Neuron (in vitro differentiated cells): ENCODE measurements around the gene HSH2D.
A peak's percentile ranks its signal among the peaks of the same experiment; 100 is the strongest.
"Not testable (repeated sequence)": the region's sequence is repeated elsewhere in the genome, so short reads cannot be mapped to it uniquely, and the experiment has no call there.

Experiments used
- H2AFZ ChIP-seq: one replicate; pipeline ENCODE4 v1.6.1; 2013; ENCODE audit warnings: low read depth, mild to moderate bottlenecking, inconsistent platforms, low read length, moderate library complexity
- H3K27me3 ChIP-seq: one replicate; pipeline ENCODE4 v1.6.1; 2013; ENCODE audit warnings: low read length; ENCODE audit not compliant: insufficient read depth
- H3K36me3 ChIP-seq: one replicate; pipeline ENCODE4 v1.6.1; 2013; ENCODE audit warnings: low read length; ENCODE audit not compliant: insufficient read depth
- H3K4me1 ChIP-seq: one replicate; pipeline ENCODE4 v1.6.1; 2013; ENCODE audit warnings: low read length; ENCODE audit not compliant: insufficient read depth
- H3K4me3 ChIP-seq: 2 replicates; pipeline ENCODE4 v1.5.1; 2013; ENCODE audit warnings: mild to moderate bottlenecking, low read length, moderate library complexity
- H3K9me3 ChIP-seq: one replicate; pipeline ENCODE4 v1.6.1; 2013; ENCODE audit warnings: low read length

The HSH2D gene

DNA sequence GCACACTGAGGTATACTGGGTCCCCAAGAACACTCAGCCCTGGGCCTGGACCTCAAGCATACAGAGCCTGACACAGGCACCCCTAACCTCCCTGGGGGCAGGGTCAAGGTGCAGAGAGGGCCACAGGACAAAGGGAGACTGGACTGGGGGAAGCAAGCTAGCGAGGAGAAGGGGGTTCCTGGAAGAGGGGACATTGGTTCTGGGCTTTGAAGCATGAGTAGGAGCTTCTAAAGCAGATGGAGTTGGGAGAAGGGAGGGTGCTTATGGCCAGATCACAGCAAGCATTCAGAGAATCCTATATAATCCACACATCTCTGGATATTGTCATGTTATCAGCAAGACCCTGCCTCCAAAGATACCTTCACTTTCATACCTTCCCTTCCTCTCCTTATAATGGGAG is 26.6 kb downstream of the HSH2D start:
- Histone ChIP-seq H2AFZ (no peak overlapping the region), H3K36me3 (no peaks in the 10 kb centered on the region), H3K9me3 (no peaks in the 10 kb centered on the region), H3K4me1 (no peaks in the 10 kb centered on the region), H3K4me3 (no peak overlapping the region), H3K27me3 (no peaks in the 10 kb centered on the region)

GRCh38 chr19:16175954-16176353 is 32.5 kb downstream of the HSH2D start:
- H3K9me3 ChIP-seq, result no peaks in the 10 kb centered on the region
- no peak overlapping the region for H3K4me3 ChIP-seq
- no peak overlapping the region for H2AFZ ChIP-seq
- no peaks in the 10 kb centered on the region for H3K4me1 ChIP-seq
- H3K36me3 ChIP-seq, result no peaks in the 10 kb centered on the region
- no peaks in the 10 kb centered on the region for H3K27me3 ChIP-seq

GRCh38 chr19:16178866-16179265 is 35.4 kb downstream of the HSH2D start:
- H3K36me3 ChIP-seq, H2AFZ ChIP-seq, H3K27me3 ChIP-seq, H3K4me1 ChIP-seq, H3K4me3 ChIP-seq, H3K9me3 ChIP-seq: not testable (repeated sequence)

DNA sequence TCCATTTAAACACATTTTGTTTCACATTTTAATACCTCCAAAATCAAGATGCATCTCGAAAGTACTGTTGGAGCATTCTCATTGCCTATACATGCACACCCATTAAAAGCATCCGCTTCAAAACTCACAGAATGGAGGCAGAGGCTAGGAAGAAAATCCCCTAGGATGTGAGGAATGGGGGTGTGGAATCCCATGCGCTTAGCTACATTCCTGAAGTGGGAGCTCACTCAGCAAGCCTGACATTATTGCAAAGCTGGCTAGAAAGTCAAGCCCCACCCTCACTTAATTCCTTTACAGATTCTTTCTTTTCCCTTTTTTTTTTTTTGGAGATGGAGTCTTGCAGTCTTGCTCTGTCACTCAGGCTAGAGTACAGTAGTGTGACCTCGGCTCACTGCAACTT is 37.1 kb downstream of the HSH2D start:
- no peaks in the 10 kb centered on the region for H3K36me3 ChIP-seq
- H2AFZ ChIP-seq, result no peak overlapping the region
- no peaks in the 10 kb centered on the region for H3K4me1 ChIP-seq
- H3K4me3 ChIP-seq, result no peak overlapping the region
- H3K9me3 ChIP-seq, result no peaks in the 10 kb centered on the region
- H3K27me3 ChIP-seq, result no peaks in the 10 kb centered on the region

- no peaks in the 10 kb centered on the region for H3K27me3 ChIP-seq
- peak overlapping the region; percentile 35 for H2AFZ ChIP-seq
- peaks cover 21% of the 10 kb centered on the region for H3K36me3 ChIP-seq
- peak overlapping the region; percentile 59 for H3K4me3 ChIP-seq
- H3K9me3 ChIP-seq, result no peaks in the 10 kb centered on the region
- peaks cover 7% of the 10 kb centered on the region for H3K4me1 ChIP-seq
Measured at GRCh38 chr19:16184665-16185122, 41.2 kb downstream of the HSH2D start.

DNA sequence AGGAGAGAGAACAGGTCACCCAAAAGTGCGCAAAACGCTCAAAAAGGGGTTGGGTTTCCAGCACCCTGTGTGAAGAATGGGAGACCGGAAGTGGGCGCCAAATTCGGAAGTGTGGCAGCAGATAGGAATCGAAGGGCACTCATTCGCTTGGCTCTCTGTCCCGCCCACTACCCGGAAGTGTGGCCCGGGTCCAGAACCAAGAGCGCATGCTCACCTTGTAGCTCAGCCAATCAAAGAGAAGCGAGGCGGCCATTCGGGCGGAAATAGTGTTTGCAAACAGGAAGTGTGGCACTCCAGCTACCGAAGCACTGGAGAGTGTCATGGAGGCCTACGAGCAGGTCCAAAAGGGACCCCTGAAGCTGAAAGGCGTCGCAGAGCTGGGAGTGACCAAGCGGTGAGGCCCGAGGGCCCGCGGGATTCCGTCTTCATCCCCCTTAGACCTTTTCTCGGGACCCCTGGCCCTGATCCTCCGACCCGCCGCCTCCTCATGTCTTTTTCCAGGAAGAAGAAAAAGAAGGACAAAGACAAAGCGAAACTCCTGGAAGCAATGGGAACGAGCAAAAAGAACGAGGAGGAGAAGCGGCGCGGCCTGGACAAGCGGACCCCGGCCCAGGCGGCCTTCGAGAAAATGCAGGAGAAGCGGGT is 41.8 kb downstream of the HSH2D start, which contains the start of gene FAM32A:
Gene FAM32A (plus strand): TSS at position 288 of the 645 bp plus-strand sequence. CDS start 33 bp downstream, at position 321.
- Histone ChIP-seq H3K4me3 (peak within 1 kb of the TSS; percentile 59), H3K36me3 (peaks cover 27% of the 10 kb centered on the region), H3K4me1 (peaks cover 7% of the 10 kb centered on the region), H3K9me3 (no peaks in the 10 kb centered on the region), H2AFZ (peak within 1 kb of the TSS; percentile 35), H3K27me3 (no peaks in the 10 kb centered on the region)

DNA sequence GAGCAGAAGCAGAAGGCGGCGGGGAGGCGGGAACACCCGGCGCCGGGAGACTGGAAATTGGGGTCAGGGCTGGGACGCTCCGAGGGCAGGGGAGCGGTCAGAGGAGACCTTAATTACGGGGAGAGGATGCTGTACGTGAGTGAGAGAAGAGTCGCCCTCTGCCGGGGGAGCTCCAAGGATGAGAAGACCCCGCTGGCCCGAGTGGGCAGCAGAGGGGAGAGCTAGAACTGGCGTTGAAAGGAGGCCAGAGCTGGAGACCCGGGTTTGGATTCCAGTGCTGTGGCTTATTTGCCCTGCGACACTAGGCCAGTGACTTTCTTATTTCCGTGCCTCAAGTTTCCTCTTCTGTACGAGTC is 42.3 kb downstream of the HSH2D start:
- H3K4me1 ChIP-seq, result peaks cover 7% of the 10 kb centered on the region
- H3K9me3 ChIP-seq, result no peaks in the 10 kb centered on the region
- H3K27me3 ChIP-seq, result no peaks in the 10 kb centered on the region
- peak overlapping the region; percentile 59 for H3K4me3 ChIP-seq
- H2AFZ ChIP-seq, result no peak overlapping the region
- peaks cover 32% of the 10 kb centered on the region for H3K36me3 ChIP-seq

DNA sequence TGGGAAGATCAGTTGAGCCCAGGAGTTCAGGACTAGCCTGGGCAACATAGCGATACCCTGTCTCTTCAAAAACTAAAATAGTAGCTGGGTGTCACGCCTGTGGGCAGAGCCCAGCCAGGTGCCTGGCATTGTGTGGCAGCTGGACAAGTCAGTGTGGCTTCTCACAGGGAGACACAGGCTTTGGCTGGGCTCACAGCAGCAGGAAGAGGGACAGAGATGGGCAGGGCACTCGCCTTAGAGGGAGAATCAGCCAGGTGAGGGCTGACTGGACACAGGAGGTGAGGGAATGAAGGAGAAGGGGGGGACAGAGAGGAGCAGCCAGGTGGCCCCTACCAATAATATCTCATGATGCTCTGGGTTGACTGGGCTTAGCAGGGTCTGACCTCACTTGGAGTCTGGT is 45.0 kb downstream of the HSH2D start:
- Histone ChIP-seq H3K4me3 (no peak overlapping the region), H3K27me3 (no peaks in the 10 kb centered on the region), H2AFZ (no peak overlapping the region), H3K4me1 (peaks cover 7% of the 10 kb centered on the region), H3K9me3 (no peaks in the 10 kb centered on the region), H3K36me3 (peaks cover 50% of the 10 kb centered on the region)

DNA sequence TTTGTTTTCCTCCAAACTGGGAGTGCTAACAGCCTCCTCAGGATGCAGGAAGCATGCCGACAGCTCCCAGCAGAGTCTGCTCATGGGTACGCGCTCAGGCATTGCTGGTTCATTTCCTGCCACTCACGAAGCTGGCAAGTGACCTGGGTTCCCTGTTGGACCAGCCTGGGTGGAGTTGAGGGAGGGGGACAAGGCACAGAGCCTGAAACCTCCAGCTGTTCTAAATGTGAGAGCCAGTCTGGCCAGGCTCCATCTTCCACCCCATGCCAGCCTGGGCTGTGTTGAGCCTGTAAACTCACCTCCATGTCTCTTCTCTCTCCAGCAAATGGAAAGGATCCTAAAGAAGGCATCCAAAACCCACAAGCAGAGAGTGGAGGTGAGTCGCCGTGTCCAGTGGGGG is 46.7 kb downstream of the HSH2D start:
- Histone ChIP-seq H2AFZ (no peak overlapping the region), H3K4me3 (no peak overlapping the region), H3K27me3 (no peaks in the 10 kb centered on the region), H3K9me3 (no peaks in the 10 kb centered on the region), H3K4me1 (peaks cover 7% of the 10 kb centered on the region), H3K36me3 (peaks cover 51% of the 10 kb centered on the region)

GRCh38 chr19:16190736-16191135 is 47.3 kb downstream of the HSH2D start:
- no peak overlapping the region for H2AFZ ChIP-seq
- H3K4me1 ChIP-seq, result peaks cover 7% of the 10 kb centered on the region
- no peaks in the 10 kb centered on the region for H3K9me3 ChIP-seq
- no peaks in the 10 kb centered on the region for H3K27me3 ChIP-seq
- H3K36me3 ChIP-seq, result peaks cover 51% of the 10 kb centered on the region
- no peak overlapping the region for H3K4me3 ChIP-seq

GRCh38 chr19:16191216-16191908 is 47.9 kb downstream of the HSH2D start:
- Histone ChIP-seq H3K27me3 (no peaks in the 10 kb centered on the region), H3K4me3 (no peak overlapping the region), H3K36me3 (peaks cover 51% of the 10 kb centered on the region), H3K4me1 (peaks cover 7% of the 10 kb centered on the region), H3K9me3 (no peaks in the 10 kb centered on the region), H2AFZ (no peak overlapping the region)

- Histone ChIP-seq H2AFZ (no peak overlapping the region), H3K4me1 (peaks cover 12% of the 10 kb centered on the region), H3K4me3 (no peak overlapping the region), H3K27me3 (no peaks in the 10 kb centered on the region), H3K9me3 (no peaks in the 10 kb centered on the region), H3K36me3 (peaks cover 39% of the 10 kb centered on the region)
Measured at GRCh38 chr19:16193466-16193865, 50.0 kb downstream of the HSH2D start.

DNA sequence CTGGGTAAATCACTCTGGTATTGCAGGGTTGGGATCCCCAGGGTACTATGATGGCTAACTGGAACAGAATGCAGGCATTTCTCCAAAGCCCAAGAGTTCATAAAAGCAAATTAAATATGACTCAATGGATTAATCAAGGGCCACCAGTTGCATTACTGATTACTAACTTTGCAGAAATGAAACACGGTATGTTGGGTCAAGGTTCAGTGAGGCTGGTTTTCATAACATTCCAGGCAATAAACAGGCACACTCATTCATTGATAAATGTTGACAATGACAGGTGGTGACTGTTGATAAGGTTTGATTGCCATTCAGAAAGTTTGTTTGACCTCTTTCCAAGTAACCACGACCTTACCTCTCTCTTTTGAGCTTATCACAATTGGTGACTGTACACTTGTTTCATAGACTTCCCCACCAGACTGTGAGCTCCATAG is 53.7 kb downstream of the HSH2D start:
- Histone ChIP-seq H3K9me3 (no peaks in the 10 kb centered on the region), H3K4me3 (peak overlapping the region; percentile 91), H2AFZ (peak overlapping the region; percentile 47), H3K27me3 (no peaks in the 10 kb centered on the region), H3K4me1 (peaks cover 12% of the 10 kb centered on the region), H3K36me3 (peaks cover 22% of the 10 kb centered on the region)
